Measurements from ENCODE around the gene RHOH. TPM values are rescaled to one million over a fixed set of nuclear protein-coding genes. Genes with fewer than 3 reads are reported as not detected.

The RHOH gene
- total and polyA plus RNA-seq, 10 of the 15 experiments (the other 5 are each of a cell fraction or from before 2014, with no cell fraction given) = 46.5 to 120 (median 57.9) TPM

DNA sequence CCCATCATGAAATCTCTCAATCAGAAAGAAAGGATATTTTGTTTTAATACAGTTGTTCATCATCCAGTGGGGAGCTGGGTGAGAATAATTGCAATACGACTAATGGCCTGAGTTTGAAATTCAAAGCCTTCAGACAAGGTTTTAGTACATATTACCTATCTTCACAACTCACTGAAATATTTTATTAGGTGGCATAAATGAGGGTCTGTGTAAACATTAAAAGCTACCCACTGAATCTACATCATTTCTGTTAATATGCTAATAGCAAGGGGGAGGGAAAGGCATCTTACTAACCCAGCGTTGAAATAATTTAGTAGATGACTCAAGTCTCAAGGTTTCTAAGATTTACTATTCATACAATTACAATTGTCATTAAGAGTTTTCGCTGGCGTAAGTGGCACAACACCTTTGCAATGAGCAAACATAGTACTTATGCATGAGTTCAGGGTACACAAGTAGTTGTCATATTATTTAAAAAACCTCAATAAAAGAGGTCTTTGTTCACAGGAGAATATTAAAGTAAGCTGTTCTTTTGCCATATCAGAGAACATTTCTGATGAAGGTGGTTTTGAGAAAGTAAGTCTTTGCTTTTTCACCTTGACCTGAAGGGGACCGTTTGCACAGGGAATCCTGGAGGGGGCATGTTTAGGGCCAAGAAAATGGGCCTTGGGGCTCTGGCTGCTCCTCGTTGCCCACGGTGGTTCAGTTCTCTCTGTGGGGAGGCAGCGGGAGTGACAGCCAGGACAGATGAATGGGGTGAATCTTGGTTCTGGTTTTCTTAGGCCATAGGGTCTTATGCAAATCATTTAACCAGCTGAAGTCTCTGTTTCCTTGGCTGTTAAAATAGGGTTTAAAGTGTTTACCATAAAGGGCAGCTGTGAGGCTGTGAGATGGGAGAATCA, 4.5 kb upstream of the RHOH start (continued):
- TF ChIP-seq, protein P1, sequence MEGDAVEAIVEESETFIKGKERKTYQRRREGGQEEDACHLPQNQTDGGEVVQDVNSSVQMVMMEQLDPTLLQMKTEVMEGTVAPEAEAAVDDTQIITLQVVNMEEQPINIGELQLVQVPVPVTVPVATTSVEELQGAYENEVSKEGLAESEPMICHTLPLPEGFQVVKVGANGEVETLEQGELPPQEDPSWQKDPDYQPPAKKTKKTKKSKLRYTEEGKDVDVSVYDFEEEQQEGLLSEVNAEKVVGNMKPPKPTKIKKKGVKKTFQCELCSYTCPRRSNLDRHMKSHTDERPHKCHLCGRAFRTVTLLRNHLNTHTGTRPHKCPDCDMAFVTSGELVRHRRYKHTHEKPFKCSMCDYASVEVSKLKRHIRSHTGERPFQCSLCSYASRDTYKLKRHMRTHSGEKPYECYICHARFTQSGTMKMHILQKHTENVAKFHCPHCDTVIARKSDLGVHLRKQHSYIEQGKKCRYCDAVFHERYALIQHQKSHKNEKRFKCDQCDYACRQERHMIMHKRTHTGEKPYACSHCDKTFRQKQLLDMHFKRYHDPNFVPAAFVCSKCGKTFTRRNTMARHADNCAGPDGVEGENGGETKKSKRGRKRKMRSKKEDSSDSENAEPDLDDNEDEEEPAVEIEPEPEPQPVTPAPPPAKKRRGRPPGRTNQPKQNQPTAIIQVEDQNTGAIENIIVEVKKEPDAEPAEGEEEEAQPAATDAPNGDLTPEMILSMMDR (IDR thresholded peaks at IDR 0.05 in 2 of 3, conservative IDR thresholded peaks at IDR 0.05 in 1 of 3; ENCODE audit: control insufficient read depth in 2 of 3, extremely low read depth in 1 of 3, insufficient read depth in 1 of 3, low read depth in 3 of 3, low read length in 3 of 3) = no peak
- TF ChIP-seq NFXL1 (IDR thresholded peaks at IDR 0.05; ENCODE audit: borderline replicate concordance) (no peak), POU2F2 (IDR thresholded peaks at IDR 0.05; ENCODE audit: borderline replicate concordance, low read depth, low read length) (peak; percentile 96), DPF2 (IDR thresholded peaks at IDR 0.05) (0 out of 2 replicates have a peak, but pooled peaks have one; percentile 59), PKNOX1 (IDR thresholded peaks at IDR 0.05) (peak; percentile 93), ZZZ3 (IDR thresholded peaks at IDR 0.05; ENCODE audit: control insufficient read depth, insufficient read length, low read depth) (no peak), TAF1 (IDR thresholded peaks at IDR 0.05; ENCODE audit: borderline replicate concordance, low read depth, low read length) (peak; percentile 81), MEF2B (IDR thresholded peaks at IDR 0.05; ENCODE audit: partially characterized antibody, poor library complexity, severe bottlenecking) (no peak), CREB1 (IDR thresholded peaks at IDR 0.05; ENCODE audit: low read depth) (no peak), SMC3 (IDR thresholded peaks at IDR 0.05; ENCODE audit: borderline replicate concordance, low read length) (peak; percentile 18; the same call in 1 of the 2 replicates), RB1 (IDR thresholded peaks at IDR 0.05; ENCODE audit: borderline replicate concordance) (no peak), IKZF2 (IDR thresholded peaks at IDR 0.05) (0 out of 4 replicates have a peak, but pooled peaks of 1 of the 2 experiments have one; percentile 17), BMI1 (IDR thresholded peaks at IDR 0.05; ENCODE audit: borderline replicate concordance) (no peak), BACH1 (IDR thresholded peaks at IDR 0.05; ENCODE audit: borderline replicate concordance) (peak; percentile 18; the same call in 1 of the 2 replicates), CBX5 (IDR thresholded peaks at IDR 0.05; ENCODE audit: low read depth) (no peak), USF1 (IDR thresholded peaks at IDR 0.05; ENCODE audit: borderline replicate concordance, extremely low read length, insufficient read depth, low read depth, low read length) (no peak), IKZF1 (conservative IDR thresholded peaks at IDR 0.05) (no peak)
- TF ChIP-seq, protein P2, sequence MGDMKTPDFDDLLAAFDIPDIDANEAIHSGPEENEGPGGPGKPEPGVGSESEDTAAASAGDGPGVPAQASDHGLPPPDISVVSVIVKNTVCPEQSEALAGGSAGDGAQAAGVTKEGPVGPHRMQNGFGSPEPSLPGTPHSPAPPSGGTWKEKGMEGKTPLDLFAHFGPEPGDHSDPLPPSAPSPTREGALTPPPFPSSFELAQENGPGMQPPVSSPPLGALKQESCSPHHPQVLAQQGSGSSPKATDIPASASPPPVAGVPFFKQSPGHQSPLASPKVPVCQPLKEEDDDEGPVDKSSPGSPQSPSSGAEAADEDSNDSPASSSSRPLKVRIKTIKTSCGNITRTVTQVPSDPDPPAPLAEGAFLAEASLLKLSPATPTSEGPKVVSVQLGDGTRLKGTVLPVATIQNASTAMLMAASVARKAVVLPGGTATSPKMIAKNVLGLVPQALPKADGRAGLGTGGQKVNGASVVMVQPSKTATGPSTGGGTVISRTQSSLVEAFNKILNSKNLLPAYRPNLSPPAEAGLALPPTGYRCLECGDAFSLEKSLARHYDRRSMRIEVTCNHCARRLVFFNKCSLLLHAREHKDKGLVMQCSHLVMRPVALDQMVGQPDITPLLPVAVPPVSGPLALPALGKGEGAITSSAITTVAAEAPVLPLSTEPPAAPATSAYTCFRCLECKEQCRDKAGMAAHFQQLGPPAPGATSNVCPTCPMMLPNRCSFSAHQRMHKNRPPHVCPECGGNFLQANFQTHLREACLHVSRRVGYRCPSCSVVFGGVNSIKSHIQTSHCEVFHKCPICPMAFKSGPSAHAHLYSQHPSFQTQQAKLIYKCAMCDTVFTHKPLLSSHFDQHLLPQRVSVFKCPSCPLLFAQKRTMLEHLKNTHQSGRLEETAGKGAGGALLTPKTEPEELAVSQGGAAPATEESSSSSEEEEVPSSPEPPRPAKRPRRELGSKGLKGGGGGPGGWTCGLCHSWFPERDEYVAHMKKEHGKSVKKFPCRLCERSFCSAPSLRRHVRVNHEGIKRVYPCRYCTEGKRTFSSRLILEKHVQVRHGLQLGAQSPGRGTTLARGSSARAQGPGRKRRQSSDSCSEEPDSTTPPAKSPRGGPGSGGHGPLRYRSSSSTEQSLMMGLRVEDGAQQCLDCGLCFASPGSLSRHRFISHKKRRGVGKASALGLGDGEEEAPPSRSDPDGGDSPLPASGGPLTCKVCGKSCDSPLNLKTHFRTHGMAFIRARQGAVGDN (IDR thresholded peaks at IDR 0.05) = peak; percentile 79

All from GM12878 (cell line).